HepG2 (cell line): ENCODE results near the gene GRID1. TPM values are rescaled to one million over a fixed set of nuclear protein-coding genes. Genes with fewer than 3 reads are reported as not detected.

Experiments used
- ATAC-seq: fragments of 200-7000 bp; cut with Tn5 transposase; 3 replicates; pipeline ENCODE4 v1.9.1; 2020; ENCODE audit warnings: mild to moderate bottlenecking, moderate library complexity
- BruUV-seq: library from RNA; stranded (reverse); fragments of 400-500 nt; replicated peaks from 2 replicates; lab custom pipeline; 2021; lab: Mats Ljungman, UMichigan
- CTCF ChIA-PET: fragments of 300-600 bp; formaldehyde crosslinking; extraction: SDS; loops from one replicate; lab custom pipeline; 2021; ENCODE audit warnings: low total read pairs, inconsistent platforms, low intra/inter-chr PET ratio; lab: Yijun Ruan, JAX
- POLR2A ChIA-PET: fragments of 350-600 bp; sonication (Branson Sonifier 250); formaldehyde crosslinking; loops from one replicate; lab custom pipeline; 2020; ENCODE audit warnings: antibody characterized with exemption, inconsistent platforms; lab: Yijun Ruan, JAX
- DNase-seq: peaks from one replicate; pipeline ENCODE4 v3.0.0-alpha.2; 2015; ENCODE audit warnings: low spot score
- FAIRE-seq: peaks from 3 replicates; lab custom pipeline; 2011; peaks lifted over from hg19 to GRCh38; lab: Jason Lieb, UNC
- H2AFZ ChIP-seq: one replicate; pipeline ENCODE4 v1.6.1; 2011; ENCODE audit warnings: low read length, inconsistent platforms
- H3K27ac ChIP-seq: fragments of 300-600 bp; 3 replicates; pipeline ENCODE4 v1.8.0; 2011; ENCODE audit warnings: mixed run types, mild to moderate bottlenecking, mixed read lengths, low read length, inconsistent platforms; ENCODE audit not compliant: insufficient read depth; ENCODE audit errors: extremely low read length
- H3K27me3 ChIP-seq, 2 experiments: fragments of 200-600 bp in 1 of 2; 2 replicates in 1 of 2; 3 replicates in 1 of 2; pipeline versions ENCODE4 v1.6.0 to v1.8.0; 2011; ENCODE audit warnings: low read length in 2 of 2, mild to moderate bottlenecking in 2 of 2, moderate library complexity in 2 of 2, inconsistent platforms in 1 of 2; ENCODE audit not compliant: insufficient read depth in 2 of 2, control insufficient read depth in 1 of 2
- H3K36me3 ChIP-seq, 2 experiments: fragments of 200-600 bp in 1 of 2; replicated peaks in 1 of 2; 2 replicates in 1 of 2; 3 replicates in 1 of 2; pipeline versions ENCODE4 v1.5.1 to v1.8.0; 2011; ENCODE audit warnings: low read length in 2 of 2, inconsistent platforms in 1 of 2; ENCODE audit not compliant: insufficient read depth in 2 of 2, control insufficient read depth in 1 of 2
- H3K4me1 ChIP-seq: 2 replicates; pipeline ENCODE4 v1.5.1; 2012; ENCODE audit warnings: low read length, inconsistent platforms; ENCODE audit not compliant: insufficient read depth
- H3K4me2 ChIP-seq: 2 replicates; pipeline ENCODE4 v1.6.0; 2011; ENCODE audit warnings: low read depth, low read length, inconsistent platforms
- H3K4me3 ChIP-seq, 3 experiments: fragments of 200-600 bp in 1 of 3; sonication (generic), shearing (Covaris generic) in 1 of 3; replicated peaks in 1 of 3; 2 replicates each; pipeline ENCODE4 v1.5.1; 2011 to 2016; ENCODE audit warnings: low read length in 3 of 3, inconsistent platforms in 2 of 3, low read depth in 2 of 3, mild to moderate bottlenecking in 2 of 3, control low read depth in 1 of 3, mixed read lengths in 1 of 3; ENCODE audit not compliant: insufficient read depth in 1 of 3
- H3K79me2 ChIP-seq: one replicate; pipeline ENCODE4 v1.6.1; 2011; ENCODE audit warnings: low read length, inconsistent platforms; ENCODE audit not compliant: insufficient read depth
- H3K9ac ChIP-seq: 2 replicates; pipeline ENCODE4 v1.6.0; 2011; ENCODE audit warnings: mild to moderate bottlenecking, low read depth, low read length, inconsistent platforms; ENCODE audit not compliant: insufficient read depth
- H3K9me3 ChIP-seq: 2 replicates; pipeline ENCODE4 v1.5.1; 2012; ENCODE audit warnings: mild to moderate bottlenecking, low read length
- H4K20me1 ChIP-seq: 2 replicates; pipeline ENCODE4 v1.6.0; 2011; ENCODE audit warnings: inconsistent platforms, mild to moderate bottlenecking, low read length, moderate library complexity; ENCODE audit not compliant: insufficient read depth
- HNF4A ChIP-seq: sonication (generic); formaldehyde crosslinking; IDR thresholded peaks from 2 replicates; pipeline ENCODE4 v1.4.0; 2020; ENCODE audit warnings: missing genetic modification reagents
- HNRNPUL1 ChIP-seq: fragments of 200-400 bp; formaldehyde crosslinking; IDR thresholded peaks from 2 replicates; pipeline ENCODE4 v1.6.1; 2017; ENCODE audit warnings: low read depth, mild to moderate bottlenecking, low read length, moderate library complexity
- KAT2B ChIP-seq: fragments of 150-350 bp; IDR thresholded peaks from 2 replicates; pipeline ENCODE4 v1.6.1; 2014; ENCODE audit warnings: low read depth, low read length, borderline replicate concordance
- ZNF446 ChIP-seq: sonication (generic); formaldehyde crosslinking; IDR thresholded peaks from 2 replicates; pipeline ENCODE4 v1.5.0; 2020; ENCODE audit warnings: mild to moderate bottlenecking, missing genetic modification reagents
- ZSCAN9 ChIP-seq: IDR thresholded peaks from 2 replicates; pipeline ENCODE4 v1.6.1; 2016; ENCODE audit warnings: borderline replicate concordance
- WGBS: methylation state at CpG from one replicate; pipeline ENCODE4 v1.1.6; 2017; ENCODE audit warnings: low lambda C conversion rate; 5-methylcytosine and 5-hydroxymethylcytosine counted together
- in situ Hi-C: cut with HindIII; loops from 2 replicates; pipeline ENCODE4 v1.10.0; 2017; ENCODE audit warnings: low pct_unique_long_range_greater_than_20kb; ENCODE audit not compliant: extremely low pct_ligation_motif_present
- intact Hi-C: fragments of 100-400 bp; cut with micrococcal nuclease; formaldehyde crosslinking; loops from one replicate; pipeline ENCODE4 v1.10.0; 2022; ENCODE audit not compliant: unreplicated experiment
- polyA plus RNA-seq, 8 experiments: library from polyadenylated mRNA; depleted of rRNA in 3 of 8; stranded (reverse) in 7 of 8; unstranded in 1 of 8; fragments of >200 nt; fragmentation: Illumina TruSeq in 4 of 8; extraction: Trizol in 4 of 8; gene quantifications; 2 replicates each; pipeline versions ENCODE4 v1.2.1 to v1.2.3, GENCODE V29; 2011 to 2016; ENCODE audit warnings: low read depth in 4 of 8, missing spikeins in 1 of 8, mixed read lengths in 1 of 8; ENCODE audit not compliant: insufficient read depth in 1 of 8
- total RNA-seq, 5 experiments: library from RNA; depleted of rRNA; stranded (reverse); fragments of >200 nt; fragmentation: Illumina TruSeq; extraction: Trizol; gene quantifications; 2 replicates each; pipeline ENCODE4 v1.2.3, GENCODE V29; 2016; ENCODE audit warnings: low read depth in 1 of 5
- TF ChIP-seq, protein P1 (sequence below), 2 experiments: fragments of 450-650 bp in 1 of 2; sonication (generic) in 1 of 2; formaldehyde crosslinking; IDR thresholded peaks; 2 replicates each; pipeline versions ENCODE4 v1.5.0 to v1.8.0; 2020 to 2022; ENCODE audit warnings: mild to moderate bottlenecking in 1 of 2, missing genetic modification reagents in 1 of 2
- TF ChIP-seq, protein P2 (sequence below): sonication (generic); formaldehyde crosslinking; conservative IDR thresholded peaks from 2 replicates; pipeline ENCODE4 v1.8.1; 2023; ENCODE audit warnings: missing genetic modification reagents

GRID1 gene
- total and polyA plus RNA-seq, 2 of the 13 experiments (the other 11 are each of a cell fraction or from before 2014, with no cell fraction given): 0.05 TPM; not detected in 1

DNA sequence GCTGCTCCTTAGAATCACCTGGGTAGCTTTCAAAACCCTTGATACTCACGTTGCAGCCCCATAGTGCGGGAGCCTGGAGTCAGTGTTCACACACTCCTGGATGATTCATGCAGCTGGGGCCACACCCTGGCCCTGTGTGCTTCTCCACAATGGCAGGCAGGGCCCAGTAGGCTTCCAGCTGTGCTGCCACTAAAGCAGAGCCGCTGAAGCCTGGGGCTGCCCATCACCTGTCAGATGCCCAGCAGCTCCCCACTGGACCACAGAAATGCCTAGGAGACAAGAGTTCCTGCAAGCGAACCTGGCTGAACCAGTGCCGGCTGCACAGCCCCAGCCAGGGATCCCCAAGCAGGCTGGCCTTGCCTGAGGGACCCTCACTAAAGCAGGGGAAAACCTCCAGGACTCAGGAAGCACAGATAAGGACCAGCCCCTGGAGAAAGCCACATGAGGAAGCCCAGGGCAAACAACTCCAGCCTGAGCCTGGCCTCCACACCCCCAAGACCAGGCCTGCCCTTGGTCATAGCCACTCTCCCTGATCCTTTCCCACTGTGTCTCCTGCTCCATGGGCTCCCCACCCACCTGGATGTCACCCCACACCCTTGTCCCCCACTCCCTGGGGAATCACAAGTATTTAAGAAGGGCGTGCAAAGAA is 111.9 kb downstream of the GRID1 start:
- no TSS peak for BruUV-seq
- H3K9me3 ChIP-seq: no peaks in the 10 kb centered on the region
- no peak overlapping the region for H3K4me3 ChIP-seq
- DNase-seq: no peak
- FAIRE-seq: no peak
- H3K4me2 ChIP-seq: no peak overlapping the region
- CTCF ChIA-PET: no interaction called here
- H3K27ac ChIP-seq: no peak overlapping the region
- H3K27me3 ChIP-seq: peaks cover 0 to 6% of the 10 kb centered on the region in 2 experiments; a peak in 1 of 5 replicates
- intact Hi-C loops: no loop called here
- 3% methylated on average over 3 of the region's 6 CpGs for WGBS
- H3K36me3 ChIP-seq: no peaks in the 10 kb centered on the region
- in situ Hi-C loops: no loop called here
- peak; percentile 34; the same call in 1 of the 3 replicates for ATAC-seq
- H3K9ac ChIP-seq: no peak overlapping the region
- H4K20me1 ChIP-seq: no peaks in the 10 kb centered on the region
- POLR2A ChIA-PET: no interaction called here
- H3K4me1 ChIP-seq: no peaks in the 10 kb centered on the region
- no peak overlapping the region for H2AFZ ChIP-seq
- H3K79me2 ChIP-seq: no peaks in the 10 kb centered on the region
- no peak for TF ChIP-seq ZNF446 (CRISPR knock-in tag)
- TF ChIP-seq, protein P1, sequence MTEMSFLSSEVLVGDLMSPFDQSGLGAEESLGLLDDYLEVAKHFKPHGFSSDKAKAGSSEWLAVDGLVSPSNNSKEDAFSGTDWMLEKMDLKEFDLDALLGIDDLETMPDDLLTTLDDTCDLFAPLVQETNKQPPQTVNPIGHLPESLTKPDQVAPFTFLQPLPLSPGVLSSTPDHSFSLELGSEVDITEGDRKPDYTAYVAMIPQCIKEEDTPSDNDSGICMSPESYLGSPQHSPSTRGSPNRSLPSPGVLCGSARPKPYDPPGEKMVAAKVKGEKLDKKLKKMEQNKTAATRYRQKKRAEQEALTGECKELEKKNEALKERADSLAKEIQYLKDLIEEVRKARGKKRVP (CRISPR knock-in tag; IDR thresholded peaks at IDR 0.05): no peak
- no peak for TF ChIP-seq HNF4A (CRISPR knock-in tag)
- TF ChIP-seq, protein P2, sequence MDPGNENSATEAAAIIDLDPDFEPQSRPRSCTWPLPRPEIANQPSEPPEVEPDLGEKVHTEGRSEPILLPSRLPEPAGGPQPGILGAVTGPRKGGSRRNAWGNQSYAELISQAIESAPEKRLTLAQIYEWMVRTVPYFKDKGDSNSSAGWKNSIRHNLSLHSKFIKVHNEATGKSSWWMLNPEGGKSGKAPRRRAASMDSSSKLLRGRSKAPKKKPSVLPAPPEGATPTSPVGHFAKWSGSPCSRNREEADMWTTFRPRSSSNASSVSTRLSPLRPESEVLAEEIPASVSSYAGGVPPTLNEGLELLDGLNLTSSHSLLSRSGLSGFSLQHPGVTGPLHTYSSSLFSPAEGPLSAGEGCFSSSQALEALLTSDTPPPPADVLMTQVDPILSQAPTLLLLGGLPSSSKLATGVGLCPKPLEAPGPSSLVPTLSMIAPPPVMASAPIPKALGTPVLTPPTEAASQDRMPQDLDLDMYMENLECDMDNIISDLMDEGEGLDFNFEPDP (CRISPR knock-in tag): no peak
- no peak for TF ChIP-seq KAT2B
- TF ChIP-seq ZSCAN9 (CRISPR knock-in tag): no peak
- no peak for TF ChIP-seq HNRNPUL1
- TF ChIP-seq, all 625 proteins: peak for 0
